Activated T-helper 1 cell treated with Interleukin-2 at 50 U/mL for 16 hours (primary cell): ENCODE results near the gene DIAPH3.

ENCODE experiments used
- DNase-seq: peaks from one replicate; pipeline ENCODE4 v3.0.0-alpha.2; 2020; ENCODE audit warnings: low read depth

DIAPH3 gene

GRCh38 chr13:59873856-59874255 is 289.9 kb downstream of the DIAPH3 start:
- DNase-seq: no peak

- no peak for DNase-seq
Observed at GRCh38 chr13:59873309-59873708, 290.4 kb downstream of the DIAPH3 start.

- DNase-seq: no peak
Observed at GRCh38 chr13:59867867-59868266, 295.9 kb downstream of the DIAPH3 start.

GRCh38 chr13:59865398-59865797 is 298.3 kb downstream of the DIAPH3 start:
- DNase-seq: no peak

- DNase-seq: no peak
Observed at GRCh38 chr13:59863621-59864020, 300.1 kb downstream of the DIAPH3 start.

GRCh38 chr13:59861676-59862075 is 302.1 kb downstream of the DIAPH3 start:
- DNase-seq: no peak

- no peak for DNase-seq
Observed at GRCh38 chr13:59856281-59856810, 307.4 kb downstream of the DIAPH3 start.

GRCh38 chr13:59846845-59847620 is 316.7 kb downstream of the DIAPH3 start:
- DNase-seq: no peak

- no peak for DNase-seq
Observed at GRCh38 chr13:59843040-59843439, 320.7 kb downstream of the DIAPH3 start.

GRCh38 chr13:59842507-59842906 is 321.2 kb downstream of the DIAPH3 start:
- DNase-seq: no peak

- DNase-seq: no peak
Observed at GRCh38 chr13:59839186-59839585, 324.5 kb downstream of the DIAPH3 start.

- no peak for DNase-seq
Observed at GRCh38 chr13:59837101-59837500, 326.6 kb downstream of the DIAPH3 start.

- DNase-seq: no peak
Observed at GRCh38 chr13:59835569-59835968, 328.2 kb downstream of the DIAPH3 start.

GRCh38 chr13:59834801-59835200 is 328.9 kb downstream of the DIAPH3 start:
- DNase-seq: no peak

GRCh38 chr13:59829690-59830089 is 334.0 kb downstream of the DIAPH3 start:
- no peak for DNase-seq

- DNase-seq: no peak
Observed at GRCh38 chr13:59823486-59823885, 340.2 kb downstream of the DIAPH3 start.

- DNase-seq: no peak
Observed at GRCh38 chr13:59809564-59809963, 354.2 kb downstream of the DIAPH3 start.

GRCh38 chr13:59806801-59807200 is 356.9 kb downstream of the DIAPH3 start:
- DNase-seq: no peak

GRCh38 chr13:59801107-59801880 is 362.4 kb downstream of the DIAPH3 start:
- no peak for DNase-seq

- no peak for DNase-seq
Observed at GRCh38 chr13:59793107-59793506, 370.6 kb downstream of the DIAPH3 start.

- no peak for DNase-seq
Observed at GRCh38 chr13:59790626-59791025, 373.1 kb downstream of the DIAPH3 start.

- DNase-seq: no peak
Observed at GRCh38 chr13:59789558-59789957, 374.2 kb downstream of the DIAPH3 start.

- no peak for DNase-seq
Observed at GRCh38 chr13:59787679-59788078, 376.0 kb downstream of the DIAPH3 start.
